OCI-LY3 (cell line): ENCODE measurements around the gene GAB2.

ENCODE experiments used
- EZH2phosphoT487 ChIP-seq: fragments of 200-600 bp; shearing (Covaris generic); IDR thresholded peaks from 2 replicates; pipeline ENCODE4 v1.6.1; 2018; ENCODE audit warnings: antibody characterized with exemption, mixed run types, low read depth
- TF ChIP-seq, protein P1 (sequence below): fragments of 200-600, 300-600 bp; sonication (generic); IDR thresholded peaks from 2 replicates; pipeline ENCODE4 v1.5.1; 2014; ENCODE audit warnings: antibody characterized with exemption, low read length, low read depth

GRCh38 chr11:78349624-78350023, 68.0 kb downstream of the GAB2 start:
- TF ChIP-seq, protein P1, sequence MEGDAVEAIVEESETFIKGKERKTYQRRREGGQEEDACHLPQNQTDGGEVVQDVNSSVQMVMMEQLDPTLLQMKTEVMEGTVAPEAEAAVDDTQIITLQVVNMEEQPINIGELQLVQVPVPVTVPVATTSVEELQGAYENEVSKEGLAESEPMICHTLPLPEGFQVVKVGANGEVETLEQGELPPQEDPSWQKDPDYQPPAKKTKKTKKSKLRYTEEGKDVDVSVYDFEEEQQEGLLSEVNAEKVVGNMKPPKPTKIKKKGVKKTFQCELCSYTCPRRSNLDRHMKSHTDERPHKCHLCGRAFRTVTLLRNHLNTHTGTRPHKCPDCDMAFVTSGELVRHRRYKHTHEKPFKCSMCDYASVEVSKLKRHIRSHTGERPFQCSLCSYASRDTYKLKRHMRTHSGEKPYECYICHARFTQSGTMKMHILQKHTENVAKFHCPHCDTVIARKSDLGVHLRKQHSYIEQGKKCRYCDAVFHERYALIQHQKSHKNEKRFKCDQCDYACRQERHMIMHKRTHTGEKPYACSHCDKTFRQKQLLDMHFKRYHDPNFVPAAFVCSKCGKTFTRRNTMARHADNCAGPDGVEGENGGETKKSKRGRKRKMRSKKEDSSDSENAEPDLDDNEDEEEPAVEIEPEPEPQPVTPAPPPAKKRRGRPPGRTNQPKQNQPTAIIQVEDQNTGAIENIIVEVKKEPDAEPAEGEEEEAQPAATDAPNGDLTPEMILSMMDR, result no peak
- no peak for TF ChIP-seq EZH2phosphoT487
